ENCODE results near the gene PDE6H. TPM values are rescaled to one million over a fixed set of nuclear protein-coding genes. Genes with fewer than 3 reads are reported as not detected.

The PDE6H gene
- total RNA-seq, 1 experiment from 2014 or later: not detected

GRCh38 chr12:14924541-14924940 is 48.3 kb upstream of the PDE6H start:
- CTCF ChIA-PET: no interaction called here
- ATAC-seq (no peak), DNase-seq (ENCODE audit: low read depth, low spot score) (no peak)
- Histone ChIP-seq H3K4me1 (ENCODE audit: control insufficient read depth, insufficient read depth, low read length) (no peaks in the 10 kb centered on the region), H3K9me3 (ENCODE audit: control insufficient read depth, insufficient read depth, low read depth, low read length) (no peaks in the 10 kb centered on the region), H3K27me3 (ENCODE audit: control insufficient read depth, insufficient read depth, low read length) (no peaks in the 10 kb centered on the region), H3K27ac (ENCODE audit: low read length) (no peak overlapping the region), H3K36me3 (ENCODE audit: control insufficient read depth, insufficient read depth, low read length) (no peaks in the 10 kb centered on the region), H3K4me3 (ENCODE audit: low read depth in 2 of 2, low read length in 2 of 2) (no peak overlapping the region)
- POLR2A ChIA-PET: no interaction called here
- no TSS peak for BruUV-seq (replicated peaks)
- TF ChIP-seq, protein P1, sequence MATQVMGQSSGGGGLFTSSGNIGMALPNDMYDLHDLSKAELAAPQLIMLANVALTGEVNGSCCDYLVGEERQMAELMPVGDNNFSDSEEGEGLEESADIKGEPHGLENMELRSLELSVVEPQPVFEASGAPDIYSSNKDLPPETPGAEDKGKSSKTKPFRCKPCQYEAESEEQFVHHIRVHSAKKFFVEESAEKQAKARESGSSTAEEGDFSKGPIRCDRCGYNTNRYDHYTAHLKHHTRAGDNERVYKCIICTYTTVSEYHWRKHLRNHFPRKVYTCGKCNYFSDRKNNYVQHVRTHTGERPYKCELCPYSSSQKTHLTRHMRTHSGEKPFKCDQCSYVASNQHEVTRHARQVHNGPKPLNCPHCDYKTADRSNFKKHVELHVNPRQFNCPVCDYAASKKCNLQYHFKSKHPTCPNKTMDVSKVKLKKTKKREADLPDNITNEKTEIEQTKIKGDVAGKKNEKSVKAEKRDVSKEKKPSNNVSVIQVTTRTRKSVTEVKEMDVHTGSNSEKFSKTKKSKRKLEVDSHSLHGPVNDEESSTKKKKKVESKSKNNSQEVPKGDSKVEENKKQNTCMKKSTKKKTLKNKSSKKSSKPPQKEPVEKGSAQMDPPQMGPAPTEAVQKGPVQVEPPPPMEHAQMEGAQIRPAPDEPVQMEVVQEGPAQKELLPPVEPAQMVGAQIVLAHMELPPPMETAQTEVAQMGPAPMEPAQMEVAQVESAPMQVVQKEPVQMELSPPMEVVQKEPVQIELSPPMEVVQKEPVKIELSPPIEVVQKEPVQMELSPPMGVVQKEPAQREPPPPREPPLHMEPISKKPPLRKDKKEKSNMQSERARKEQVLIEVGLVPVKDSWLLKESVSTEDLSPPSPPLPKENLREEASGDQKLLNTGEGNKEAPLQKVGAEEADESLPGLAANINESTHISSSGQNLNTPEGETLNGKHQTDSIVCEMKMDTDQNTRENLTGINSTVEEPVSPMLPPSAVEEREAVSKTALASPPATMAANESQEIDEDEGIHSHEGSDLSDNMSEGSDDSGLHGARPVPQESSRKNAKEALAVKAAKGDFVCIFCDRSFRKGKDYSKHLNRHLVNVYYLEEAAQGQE (IDR thresholded peaks at IDR 0.05; ENCODE audit: insufficient read depth in 1 of 2, low read depth in 2 of 2, low read length in 1 of 2): no peak
- no peak for TF ChIP-seq TCF7L2 (IDR thresholded peaks at IDR 0.05; ENCODE audit: low read depth, low read length)
- TF ChIP-seq, protein P2, sequence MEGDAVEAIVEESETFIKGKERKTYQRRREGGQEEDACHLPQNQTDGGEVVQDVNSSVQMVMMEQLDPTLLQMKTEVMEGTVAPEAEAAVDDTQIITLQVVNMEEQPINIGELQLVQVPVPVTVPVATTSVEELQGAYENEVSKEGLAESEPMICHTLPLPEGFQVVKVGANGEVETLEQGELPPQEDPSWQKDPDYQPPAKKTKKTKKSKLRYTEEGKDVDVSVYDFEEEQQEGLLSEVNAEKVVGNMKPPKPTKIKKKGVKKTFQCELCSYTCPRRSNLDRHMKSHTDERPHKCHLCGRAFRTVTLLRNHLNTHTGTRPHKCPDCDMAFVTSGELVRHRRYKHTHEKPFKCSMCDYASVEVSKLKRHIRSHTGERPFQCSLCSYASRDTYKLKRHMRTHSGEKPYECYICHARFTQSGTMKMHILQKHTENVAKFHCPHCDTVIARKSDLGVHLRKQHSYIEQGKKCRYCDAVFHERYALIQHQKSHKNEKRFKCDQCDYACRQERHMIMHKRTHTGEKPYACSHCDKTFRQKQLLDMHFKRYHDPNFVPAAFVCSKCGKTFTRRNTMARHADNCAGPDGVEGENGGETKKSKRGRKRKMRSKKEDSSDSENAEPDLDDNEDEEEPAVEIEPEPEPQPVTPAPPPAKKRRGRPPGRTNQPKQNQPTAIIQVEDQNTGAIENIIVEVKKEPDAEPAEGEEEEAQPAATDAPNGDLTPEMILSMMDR (IDR thresholded peaks at IDR 0.05): no peak
- no peak for TF ChIP-seq SIN3A (IDR thresholded peaks at IDR 0.05; ENCODE audit: borderline replicate concordance, insufficient read depth, low read depth, low read length)
- no peak for TF ChIP-seq POLR2AphosphoS5 (IDR thresholded peaks at IDR 0.05; ENCODE audit: low read depth, low read length)
- in situ Hi-C loops (cut with HindIII; ENCODE audit: low pct_unique_long_range_greater_than_20kb, low sequenced_read_pairs) (no loop called here), intact Hi-C loops (cut with micrococcal nuclease; ENCODE audit: unreplicated experiment) (no loop called here)

DNA sequence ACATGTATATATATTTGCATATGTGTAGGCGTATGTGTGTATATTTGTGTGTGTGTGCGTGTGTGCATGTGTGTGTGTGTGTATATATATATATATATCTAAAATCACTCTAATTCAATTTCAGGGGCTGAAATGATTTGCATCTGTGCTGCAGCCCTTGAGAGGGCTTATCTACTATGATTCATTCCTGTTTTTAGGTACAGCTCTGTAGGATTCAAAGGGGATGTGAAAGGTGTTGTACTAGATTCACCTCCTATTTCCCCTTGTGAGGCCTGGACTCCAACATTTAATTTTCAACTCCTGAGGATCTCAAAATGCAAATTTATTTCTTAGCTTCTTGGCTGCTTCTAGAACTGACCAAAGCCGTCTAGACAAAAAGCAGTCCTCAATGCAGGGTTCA is 45.6 kb upstream of the PDE6H start:
- H3K27me3 ChIP-seq (ENCODE audit: control insufficient read depth, insufficient read depth, low read length): no peaks in the 10 kb centered on the region
- no TSS peak for BruUV-seq (replicated peaks)
- H3K27ac ChIP-seq (ENCODE audit: low read length): no peak overlapping the region
- no peaks in the 10 kb centered on the region for H3K9me3 ChIP-seq (ENCODE audit: control insufficient read depth, insufficient read depth, low read depth, low read length)
- no peaks in the 10 kb centered on the region for H3K4me1 ChIP-seq (ENCODE audit: control insufficient read depth, insufficient read depth, low read length)
- intact Hi-C loops (cut with micrococcal nuclease; ENCODE audit: unreplicated experiment) (no loop called here), in situ Hi-C loops (cut with HindIII; ENCODE audit: low pct_unique_long_range_greater_than_20kb, low sequenced_read_pairs) (no loop called here)
- TF ChIP-seq POLR2AphosphoS5 (IDR thresholded peaks at IDR 0.05; ENCODE audit: low read depth, low read length): no peak
- TF ChIP-seq, protein P2 (IDR thresholded peaks at IDR 0.05): no peak
- TF ChIP-seq, protein P1 (IDR thresholded peaks at IDR 0.05; ENCODE audit: insufficient read depth in 1 of 2, low read depth in 2 of 2, low read length in 1 of 2): no peak
- no peak for TF ChIP-seq SIN3A (IDR thresholded peaks at IDR 0.05; ENCODE audit: borderline replicate concordance, insufficient read depth, low read depth, low read length)
- TF ChIP-seq TCF7L2 (IDR thresholded peaks at IDR 0.05; ENCODE audit: low read depth, low read length): no peak
- ATAC-seq (no peak), DNase-seq (ENCODE audit: low read depth, low spot score) (no peak)
- no peak overlapping the region for H3K4me3 ChIP-seq (ENCODE audit: low read depth in 2 of 2, low read length in 2 of 2)
- POLR2A ChIA-PET: no interaction called here
- H3K36me3 ChIP-seq (ENCODE audit: control insufficient read depth, insufficient read depth, low read length): no peaks in the 10 kb centered on the region
- CTCF ChIA-PET: no interaction called here
